ENCODE data around the gene IL1RAPL1.
"Not testable (repeated sequence)": the region's sequence is repeated elsewhere in the genome, so short reads cannot be mapped to it uniquely, and the experiment has no call there.

The IL1RAPL1 gene

DNA sequence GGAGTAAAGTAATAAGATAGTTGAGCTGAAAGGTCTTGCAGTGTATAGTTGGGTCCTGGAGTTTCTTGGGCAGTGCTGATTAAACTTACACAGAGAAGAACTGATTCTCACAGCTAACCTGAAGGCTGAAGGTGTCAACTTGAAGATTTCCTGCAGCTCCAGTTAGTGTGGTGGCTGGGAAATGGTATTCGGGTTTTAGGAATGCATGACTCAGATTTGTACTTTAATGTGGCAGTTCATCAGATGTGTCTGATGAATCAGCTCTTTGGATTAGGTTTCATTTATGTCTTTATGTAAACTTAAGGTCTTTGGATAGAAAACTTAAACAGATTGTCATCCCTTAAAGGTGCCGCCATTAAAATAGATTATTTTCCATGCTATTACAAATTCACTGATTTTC is 200.0 kb downstream of the IL1RAPL1 start:
- peak; percentile 15 for DNase-seq (ENCODE audit: low spot score)

DNA sequence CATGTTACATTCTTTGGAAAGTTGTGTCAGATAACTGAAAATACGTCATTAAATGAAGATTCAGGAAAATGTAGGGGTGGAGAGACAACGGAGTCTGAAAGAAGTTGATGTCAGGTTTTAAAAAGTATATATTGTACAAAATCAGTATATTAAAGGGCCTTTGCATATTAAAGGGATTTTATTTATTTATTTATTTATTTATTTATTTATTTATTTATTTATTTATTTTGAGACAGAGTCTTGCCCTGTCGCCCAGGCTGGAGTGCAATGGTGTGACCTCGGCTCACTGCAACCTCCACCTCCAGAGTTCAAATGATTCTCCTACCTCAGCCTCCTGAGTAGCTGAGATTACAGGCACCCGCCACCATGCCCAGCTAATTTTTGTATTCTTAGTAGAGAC is 213.4 kb downstream of the IL1RAPL1 start:
- not testable (repeated sequence) for DNase-seq (ENCODE audit: low spot score)

DNA sequence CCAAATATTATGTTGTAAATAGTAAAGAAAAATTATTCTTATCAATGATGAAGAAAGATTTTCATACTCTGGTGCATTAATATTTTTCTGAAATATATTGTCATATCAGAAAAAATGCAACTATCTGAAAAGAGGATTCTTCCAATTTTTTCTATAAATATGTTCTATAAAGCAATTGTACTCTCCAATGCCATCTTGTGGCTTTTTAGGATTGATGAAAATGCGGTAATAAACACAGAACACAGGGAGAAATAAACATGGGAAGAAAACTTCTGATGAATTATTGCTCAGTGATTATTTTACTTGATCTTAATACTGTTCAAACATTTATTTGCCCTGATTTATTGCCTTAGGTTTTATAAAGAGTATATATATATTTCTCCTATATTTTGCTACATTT is 215.4 kb downstream of the IL1RAPL1 start:
- DNase-seq (ENCODE audit: low spot score), result no peak

DNA sequence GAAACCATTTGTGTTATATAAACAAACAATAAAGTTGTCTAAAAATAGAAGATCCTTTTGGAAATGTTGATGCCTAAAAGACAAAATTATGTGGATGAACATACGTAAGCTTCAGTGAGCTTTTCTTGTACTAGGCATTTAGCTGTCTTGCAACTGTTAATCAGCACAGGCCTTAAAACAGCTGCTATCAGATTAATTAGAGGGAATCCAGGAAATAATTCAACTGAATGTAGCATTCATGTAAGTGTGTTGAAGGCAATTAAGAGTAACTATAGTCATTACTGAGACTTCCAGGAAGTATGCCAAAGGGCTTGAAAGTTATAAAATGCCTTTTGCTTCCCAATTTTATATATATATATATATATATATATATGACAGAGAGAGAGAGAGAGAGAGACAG is 248.7 kb downstream of the IL1RAPL1 start:
- DNase-seq (ENCODE audit: low spot score), result no peak

DNA sequence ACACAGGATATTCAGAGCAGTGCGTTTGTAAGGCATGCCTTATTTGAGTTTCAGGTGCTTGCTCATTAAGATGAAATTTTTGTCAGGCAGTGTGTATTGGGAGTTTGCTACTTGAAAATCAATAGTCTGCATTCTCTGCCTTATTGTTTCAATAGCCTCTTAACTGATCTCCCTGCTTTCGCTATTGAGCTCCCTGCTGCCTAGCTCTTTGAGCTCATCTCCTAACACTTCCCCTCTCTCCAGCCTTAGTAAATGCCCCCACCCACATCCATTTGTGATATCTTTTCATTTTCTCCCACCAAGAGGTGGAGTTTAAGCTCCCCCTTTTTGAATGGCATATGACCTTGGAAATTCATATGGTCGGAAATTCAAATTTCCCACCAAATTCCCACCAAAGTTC is 256.6 kb downstream of the IL1RAPL1 start:
- DNase-seq (ENCODE audit: low spot score), result no peak

DNA sequence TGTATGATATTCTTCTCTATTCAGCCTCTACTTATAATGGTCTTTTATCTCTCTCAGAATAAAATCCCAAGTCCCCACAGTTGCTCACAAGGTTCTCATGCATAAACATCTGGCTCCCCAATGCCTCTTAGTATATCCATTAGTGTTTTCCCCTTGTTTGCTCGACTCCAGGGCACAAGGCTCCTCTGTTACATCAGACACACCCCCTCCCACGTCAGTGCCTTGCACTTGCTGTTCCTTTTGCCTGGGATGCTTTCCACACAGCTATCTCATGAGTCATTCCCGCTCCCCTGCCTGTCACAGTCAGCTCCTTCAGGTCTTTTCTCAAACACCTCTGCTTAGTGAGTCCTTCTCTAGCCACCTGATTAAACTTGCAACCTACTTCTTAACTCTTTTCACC is 260.2 kb downstream of the IL1RAPL1 start:
- DNase-seq (ENCODE audit: low spot score), result peak; percentile 4

DNA sequence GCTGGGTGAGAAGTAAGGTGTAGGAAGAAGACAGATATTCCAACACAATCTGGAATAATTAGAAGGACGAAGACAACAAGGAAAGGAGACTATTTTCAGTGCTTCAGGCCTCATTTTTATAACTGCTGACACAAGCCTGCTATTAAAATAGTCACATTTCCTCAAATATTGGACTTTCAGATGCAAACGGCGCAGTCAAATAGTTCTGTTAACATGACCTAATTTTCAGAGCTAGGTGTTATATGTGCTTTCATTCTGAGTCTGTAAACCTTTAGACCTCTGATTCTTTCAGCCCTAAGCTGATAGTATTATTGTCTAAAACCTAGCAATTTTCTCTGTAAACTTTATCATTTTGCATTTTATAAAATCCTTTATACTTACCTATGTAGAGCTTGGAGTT is 261.5 kb downstream of the IL1RAPL1 start:
- no peak for DNase-seq (ENCODE audit: low spot score)

DNA sequence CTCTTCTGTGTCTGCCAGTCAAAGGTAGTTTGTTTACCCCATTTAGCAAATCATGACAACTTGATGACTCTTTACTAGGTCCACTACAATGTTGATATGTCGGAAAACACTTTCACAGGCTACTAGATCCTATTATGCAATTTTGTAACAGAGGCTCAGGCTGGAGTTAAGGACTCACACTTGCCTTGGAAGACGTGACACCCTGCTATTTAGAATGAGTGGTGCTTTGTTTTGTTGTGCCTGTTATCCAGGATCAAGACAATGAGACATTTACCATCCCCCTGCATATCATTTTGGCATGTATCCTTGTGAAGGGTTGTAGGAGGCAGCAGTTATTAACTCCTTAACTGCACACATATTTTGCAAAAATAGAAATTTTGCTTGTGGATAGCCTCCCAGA is 263.7 kb downstream of the IL1RAPL1 start:
- no peak for DNase-seq (ENCODE audit: low spot score)

DNA sequence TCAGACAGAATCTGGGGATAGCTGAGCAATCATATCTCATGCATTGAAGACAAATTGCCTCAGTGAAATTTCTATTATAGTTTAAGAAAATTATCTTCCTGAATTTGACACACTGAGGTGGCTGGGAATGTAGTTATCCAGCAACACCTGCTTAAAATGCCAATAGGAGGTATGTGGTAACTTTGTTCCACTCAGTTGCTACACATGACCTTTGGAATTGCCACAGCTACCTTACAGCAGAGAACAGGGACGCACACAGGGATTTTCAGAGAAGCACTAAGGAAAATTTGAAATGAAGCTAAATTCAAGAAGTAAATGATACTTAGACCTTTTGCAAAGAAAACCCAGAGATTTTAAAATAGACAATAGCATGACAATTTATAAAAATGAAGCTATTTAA is 264.6 kb downstream of the IL1RAPL1 start:
- DNase-seq (ENCODE audit: low spot score), result no peak

DNA sequence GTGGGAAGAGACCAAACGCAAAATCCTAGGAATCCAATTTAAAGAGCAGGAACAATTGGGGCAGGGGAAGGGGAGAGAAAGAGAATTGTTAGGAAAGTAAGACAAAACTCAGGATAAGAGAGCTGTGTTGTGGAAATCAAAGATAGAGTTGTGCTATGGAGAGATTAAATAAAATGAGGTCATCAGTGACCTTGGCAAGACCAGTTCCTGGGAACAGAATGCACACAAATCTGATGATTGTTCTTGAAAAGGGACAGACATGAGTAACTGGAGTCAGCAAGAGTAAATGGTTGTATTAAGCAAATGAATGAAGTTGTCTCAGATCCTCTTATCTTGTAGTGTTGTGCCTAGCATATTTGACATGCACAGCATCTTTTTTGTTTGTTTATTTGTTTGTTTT is 267.4 kb downstream of the IL1RAPL1 start:
- DNase-seq (ENCODE audit: low spot score), result no peak

DNA sequence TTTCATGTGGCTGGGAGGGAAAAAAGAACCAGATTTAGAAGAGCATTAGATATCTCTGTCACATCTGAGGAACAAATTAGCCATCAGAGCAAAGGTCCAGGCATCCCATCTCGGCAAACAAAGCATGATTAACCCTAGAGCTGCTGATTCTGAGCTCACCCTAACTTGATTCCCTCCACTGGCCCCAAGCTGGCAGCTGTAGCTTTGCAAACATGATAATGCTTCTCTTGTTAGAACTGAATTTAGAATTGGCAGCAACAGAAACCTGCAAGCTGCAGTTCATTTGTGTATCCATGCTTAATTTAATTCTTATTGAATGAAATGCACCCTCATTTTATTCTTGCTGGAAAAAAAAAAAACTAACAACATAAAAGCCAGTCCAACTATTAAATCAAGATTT is 289.2 kb downstream of the IL1RAPL1 start:
- DNase-seq (ENCODE audit: low spot score), result no peak

DNA sequence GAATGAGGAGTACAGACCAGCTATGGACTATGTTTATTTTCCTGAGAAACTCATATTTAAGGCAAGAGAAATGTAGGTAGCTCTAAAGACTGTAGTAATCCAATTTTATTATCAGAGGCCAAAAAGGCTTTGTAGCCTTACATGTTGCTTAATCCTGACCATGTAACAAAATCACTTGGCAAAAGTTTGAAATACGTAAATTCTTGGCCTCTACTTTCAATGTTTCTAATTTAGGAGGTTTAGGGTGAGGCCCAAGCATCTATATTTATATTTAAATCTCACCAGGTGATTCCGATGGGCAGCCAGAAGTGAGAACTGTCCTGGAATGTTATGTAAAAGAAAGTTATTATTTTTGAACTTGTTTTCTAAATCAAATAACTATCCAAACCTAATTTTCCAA is 289.7 kb downstream of the IL1RAPL1 start:
- DNase-seq (ENCODE audit: low spot score), result no peak

DNA sequence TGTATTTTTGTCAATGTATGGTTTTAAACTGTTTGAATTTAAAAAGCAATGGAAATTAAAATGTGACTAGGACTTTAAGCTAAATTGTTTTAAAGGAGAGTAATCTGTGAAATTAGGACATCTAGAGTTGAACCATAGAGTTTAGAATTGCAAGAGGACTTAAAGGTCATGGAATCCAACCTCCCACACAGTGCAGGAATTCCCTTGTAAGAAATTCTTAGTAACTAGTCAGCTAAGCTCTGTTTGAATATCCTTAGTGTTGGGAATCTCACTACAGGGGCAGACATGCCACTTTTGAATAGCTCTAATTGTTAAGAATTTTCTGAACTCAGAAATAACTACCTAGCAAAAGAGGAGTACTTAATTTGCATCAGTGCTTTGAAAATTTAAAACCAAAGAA is 292.9 kb downstream of the IL1RAPL1 start:
- no peak for DNase-seq (ENCODE audit: low spot score)

DNA sequence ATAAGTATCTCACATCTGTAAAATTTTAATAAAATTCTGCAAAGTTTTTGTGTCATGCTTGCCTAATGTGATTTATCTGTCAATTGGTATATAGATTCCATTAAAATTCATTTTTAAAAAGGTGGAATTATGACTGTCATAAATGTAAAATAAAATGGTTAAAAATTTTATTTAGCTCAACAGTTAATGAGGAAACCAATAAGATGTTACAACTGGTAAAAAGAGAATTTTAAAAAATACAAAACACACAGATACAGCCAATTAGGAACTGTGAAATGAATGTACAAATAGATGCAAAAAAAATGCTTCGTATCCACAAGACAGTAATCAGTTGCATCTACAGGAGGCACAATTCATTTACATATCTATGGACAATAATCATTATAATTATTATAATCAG is 297.6 kb downstream of the IL1RAPL1 start:
- no peak for DNase-seq (ENCODE audit: low spot score)

DNA sequence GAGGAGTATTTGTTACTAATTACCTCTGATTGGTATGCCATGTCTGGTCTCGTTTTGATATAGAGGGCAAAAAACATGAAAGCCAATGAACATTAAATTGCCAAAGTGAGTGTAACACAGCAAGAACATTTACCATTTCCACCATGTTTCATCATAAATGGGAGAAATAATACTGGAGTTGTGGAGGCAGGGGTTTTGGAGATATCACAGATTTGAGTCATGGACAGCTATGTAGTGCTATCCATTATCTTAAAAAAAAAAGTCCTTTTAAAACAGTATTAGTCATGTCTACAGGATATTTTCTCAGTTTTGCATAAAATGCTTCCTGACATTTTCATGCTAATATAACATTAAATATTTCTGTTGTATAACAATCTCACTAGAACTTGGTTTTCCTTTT is 301.2 kb downstream of the IL1RAPL1 start:
- DNase-seq (ENCODE audit: low spot score), result no peak

DNA sequence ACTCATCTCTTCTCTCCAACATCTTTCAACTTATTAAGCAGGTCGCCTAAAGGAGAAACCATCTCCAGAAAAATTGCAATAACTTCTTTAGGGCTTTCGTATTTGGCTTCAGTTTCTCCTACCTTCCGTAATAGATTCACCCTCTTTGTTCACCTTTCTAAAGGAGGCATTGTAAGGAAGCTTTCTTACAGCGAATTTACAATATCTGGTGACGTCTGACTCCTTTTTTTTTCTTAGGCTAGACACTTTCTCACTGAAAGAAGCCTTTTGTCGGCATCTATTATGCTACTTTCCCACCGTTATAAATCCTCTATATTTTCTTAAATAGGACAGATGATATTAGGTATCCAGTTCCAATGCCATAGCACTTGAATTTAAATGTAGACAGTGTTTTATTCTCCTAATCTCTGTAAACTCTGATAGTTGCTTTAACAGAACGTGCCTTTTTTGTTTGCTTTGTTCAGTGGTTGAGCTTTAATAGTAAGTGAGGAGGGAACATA is 302.4 kb downstream of the IL1RAPL1 start:
- no peak for DNase-seq (ENCODE audit: low spot score)

DNA sequence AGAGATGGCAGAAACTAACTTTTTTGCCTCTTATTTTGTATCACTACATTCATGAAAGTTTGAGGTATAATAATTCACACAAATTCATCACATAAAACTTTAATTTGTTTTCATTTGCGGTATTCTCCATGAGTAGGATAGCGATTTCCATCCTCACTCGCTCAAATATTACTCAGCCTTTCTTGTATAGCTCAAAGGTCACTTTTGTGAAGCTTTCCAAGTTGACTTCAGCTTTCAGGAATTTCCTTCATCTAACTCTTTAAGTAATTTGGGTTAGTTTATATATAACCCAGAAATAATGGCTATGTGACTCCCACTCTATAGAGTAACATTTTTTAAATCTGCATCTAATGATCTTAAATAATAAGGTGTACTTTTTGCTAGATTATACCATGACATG is 314.4 kb downstream of the IL1RAPL1 start:
- DNase-seq (ENCODE audit: low spot score), result no peak

DNA sequence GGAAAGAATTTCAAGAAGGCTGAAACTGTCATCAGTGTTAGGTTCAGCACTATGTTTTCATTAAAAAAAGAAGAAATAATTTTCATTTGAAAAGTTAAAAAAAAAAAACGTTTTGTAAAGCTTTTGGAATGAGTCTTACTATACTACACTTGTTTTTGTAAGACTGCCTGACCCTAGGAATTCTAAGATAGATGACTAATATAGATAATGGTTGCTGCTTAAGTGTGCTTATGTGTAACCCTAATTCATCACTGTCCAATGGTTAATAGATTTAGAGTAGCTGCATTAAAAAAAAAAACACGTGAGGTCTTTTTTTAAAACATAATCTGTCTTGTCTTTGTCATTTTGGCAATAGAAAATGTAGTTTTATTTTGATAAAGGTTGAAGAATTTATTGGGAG is 323.2 kb downstream of the IL1RAPL1 start:
- DNase-seq (ENCODE audit: low spot score), result no peak

DNA sequence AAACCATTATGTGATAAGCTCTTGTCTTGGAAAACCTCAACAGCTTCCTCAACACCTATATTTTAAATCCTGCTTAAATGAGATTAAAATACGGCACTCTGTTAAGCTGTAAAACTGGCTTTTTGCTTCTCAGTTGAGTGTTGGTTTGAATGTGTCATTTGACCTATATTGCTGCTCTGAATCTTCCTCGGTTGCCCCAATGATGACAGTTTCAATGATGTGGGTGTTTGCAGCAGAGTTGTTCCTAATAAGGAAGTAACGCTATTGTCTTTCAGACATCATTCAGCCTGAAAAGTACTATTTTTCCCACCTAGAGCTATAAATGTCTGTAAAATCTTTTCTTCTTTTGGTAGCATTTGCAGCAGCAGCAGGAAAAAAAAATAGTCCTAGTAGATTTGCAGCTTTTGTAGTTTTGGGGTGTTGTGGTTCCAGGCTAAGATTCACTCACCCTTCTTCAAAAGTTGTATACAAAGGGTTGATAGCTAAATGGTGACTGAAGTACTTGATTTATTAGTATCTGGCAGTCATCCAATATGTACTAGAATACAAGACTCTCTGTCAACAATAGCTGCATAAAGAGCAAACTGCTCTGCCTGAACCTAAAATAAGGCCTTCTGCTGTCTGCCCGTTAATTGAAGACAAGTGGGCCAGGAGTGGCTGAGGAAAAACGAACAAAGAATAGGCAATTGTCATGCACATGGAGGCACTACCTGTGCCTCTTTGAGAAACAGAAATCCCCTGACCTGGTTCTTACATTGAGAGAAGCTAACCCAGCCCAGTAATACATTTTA is 333.1 kb downstream of the IL1RAPL1 start:
- DNase-seq (ENCODE audit: low spot score), result no peak

DNA sequence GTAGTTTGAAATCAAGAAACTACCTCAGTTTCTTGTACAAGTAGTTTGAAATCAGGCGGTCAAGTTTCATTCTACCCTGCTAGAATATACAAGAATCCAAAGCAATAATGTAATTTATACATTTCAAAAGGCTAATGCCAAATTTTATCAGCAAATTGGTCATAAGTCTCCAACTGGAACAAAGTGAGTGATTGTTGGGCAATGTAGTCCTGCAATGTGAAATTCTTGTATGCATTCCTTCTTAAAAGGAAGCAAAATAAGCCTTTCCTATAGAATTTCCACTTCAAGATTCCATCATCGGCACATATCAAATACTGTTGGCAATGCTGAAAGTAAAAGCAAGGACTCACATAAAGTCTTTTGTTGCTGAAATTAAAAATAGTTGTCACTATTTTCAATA is 334.9 kb downstream of the IL1RAPL1 start:
- no peak for DNase-seq (ENCODE audit: low spot score)

DNA sequence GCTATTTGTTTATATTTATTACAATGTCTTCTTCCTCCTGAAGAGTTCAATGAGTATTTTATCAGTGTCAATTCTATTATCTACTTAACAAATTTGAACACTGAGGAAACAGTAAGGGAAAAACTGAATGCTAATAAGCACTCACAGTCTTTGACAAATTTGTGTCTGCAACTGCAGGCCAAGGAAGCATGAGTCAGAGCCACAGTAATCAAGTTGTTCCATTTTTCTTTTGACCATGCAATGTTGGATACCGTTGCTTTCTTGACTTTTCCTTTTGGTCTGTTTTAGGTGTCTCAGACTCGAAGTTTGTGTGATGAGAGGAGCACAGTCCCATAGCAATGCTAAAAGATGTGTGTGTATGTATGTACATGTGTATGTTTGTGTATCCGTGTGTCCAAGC is 359.6 kb downstream of the IL1RAPL1 start:
- no peak for DNase-seq (ENCODE audit: low spot score)

DNA sequence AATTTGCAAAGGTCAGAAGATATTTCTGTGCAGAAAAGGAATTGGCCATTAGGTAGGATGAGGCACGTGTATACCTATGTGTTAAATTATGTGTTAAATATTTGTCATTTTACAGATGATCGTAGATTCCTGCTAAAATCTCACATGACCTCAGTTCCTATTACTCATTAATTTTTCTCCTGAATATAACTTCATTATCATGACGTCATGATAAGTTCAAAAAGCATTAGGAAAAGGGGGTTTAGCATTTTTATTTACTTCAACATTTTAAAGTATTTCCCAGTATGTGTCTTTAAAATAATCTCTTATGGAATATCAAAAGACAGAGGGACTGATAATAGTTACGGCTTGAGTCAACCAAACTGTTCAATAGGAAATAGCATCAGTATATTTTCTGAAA is 372.8 kb downstream of the IL1RAPL1 start:
- DNase-seq (ENCODE audit: low spot score), result no peak

DNA sequence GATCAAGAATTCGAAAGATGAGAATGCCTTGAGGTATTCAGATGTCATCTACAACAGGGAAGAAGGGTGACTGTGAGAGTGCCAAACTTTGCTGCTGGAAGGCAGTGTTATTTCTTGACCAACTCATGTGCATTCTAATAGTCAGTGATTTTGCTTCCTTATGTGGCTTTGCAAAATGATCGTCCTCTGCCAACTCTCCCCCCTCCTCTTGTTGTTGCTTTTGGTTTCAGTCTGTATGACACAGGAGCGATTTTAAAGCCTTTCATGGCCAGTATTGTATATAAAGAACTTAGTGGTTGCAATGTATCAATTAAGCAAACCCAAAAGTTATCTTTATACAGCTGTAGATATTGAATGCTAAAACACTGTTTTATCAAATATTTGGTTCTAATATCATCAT is 379.1 kb downstream of the IL1RAPL1 start:
- DNase-seq (ENCODE audit: low spot score), result no peak

DNA sequence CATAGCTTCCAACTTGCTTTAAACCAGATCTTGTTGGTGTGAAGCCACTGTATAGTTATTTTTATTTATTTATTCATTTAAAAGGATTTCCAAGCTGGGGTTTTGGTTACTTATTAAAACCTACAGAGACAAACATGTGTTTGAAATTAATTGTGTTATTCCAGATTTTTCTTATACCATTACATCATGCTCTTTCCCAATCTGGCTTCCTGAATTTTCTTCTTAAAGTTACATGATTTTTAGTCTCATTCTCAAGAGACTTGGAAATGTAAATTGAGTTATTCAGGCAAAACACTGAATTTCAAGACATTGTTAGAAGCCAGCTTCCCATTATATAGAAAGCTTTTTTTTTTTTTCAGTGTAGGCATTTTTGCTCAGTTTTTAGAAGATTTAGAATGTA is 381.9 kb downstream of the IL1RAPL1 start:
- DNase-seq (ENCODE audit: low spot score), result no peak

All from AG08396 (cell line).